ENCODE data around the gene LRCH1.

LRCH1 gene

DNA sequence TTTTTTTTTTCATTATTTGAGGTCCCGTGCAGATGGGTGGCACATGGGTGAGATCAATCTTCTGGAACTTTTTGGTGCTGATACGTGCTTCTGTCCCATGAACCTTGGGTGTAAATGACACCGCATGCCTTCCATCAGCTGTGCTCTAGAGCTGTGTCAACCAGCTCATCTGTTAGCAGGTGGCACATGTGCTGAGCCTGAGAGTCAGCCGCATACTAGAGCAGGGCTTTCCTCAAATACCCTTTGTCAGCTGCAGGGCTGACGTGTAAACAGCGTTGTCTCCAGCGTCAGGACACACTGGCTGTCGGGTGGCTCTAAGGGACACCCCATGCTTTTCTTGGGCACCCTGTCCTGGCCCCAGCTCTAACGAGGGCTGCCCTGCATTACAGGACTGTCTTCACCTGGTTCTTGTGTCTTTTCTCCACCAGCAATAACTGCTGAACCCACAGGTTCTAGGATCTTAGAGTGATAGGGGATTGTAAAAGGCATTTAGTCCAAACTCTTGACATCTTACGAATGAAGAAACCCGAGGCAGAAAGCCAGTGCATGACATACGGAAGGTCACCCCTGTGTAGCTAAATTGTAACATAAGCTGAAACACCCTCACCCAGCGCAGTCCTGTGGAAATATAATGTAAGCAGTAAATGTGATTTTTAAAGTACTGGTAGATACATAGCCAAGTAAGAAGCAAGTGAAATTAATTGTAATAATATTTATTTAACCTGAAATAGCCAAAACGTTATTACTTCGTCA lies 119.5 kb downstream of the LRCH1 start:
- TF ChIP-seq, protein P1, sequence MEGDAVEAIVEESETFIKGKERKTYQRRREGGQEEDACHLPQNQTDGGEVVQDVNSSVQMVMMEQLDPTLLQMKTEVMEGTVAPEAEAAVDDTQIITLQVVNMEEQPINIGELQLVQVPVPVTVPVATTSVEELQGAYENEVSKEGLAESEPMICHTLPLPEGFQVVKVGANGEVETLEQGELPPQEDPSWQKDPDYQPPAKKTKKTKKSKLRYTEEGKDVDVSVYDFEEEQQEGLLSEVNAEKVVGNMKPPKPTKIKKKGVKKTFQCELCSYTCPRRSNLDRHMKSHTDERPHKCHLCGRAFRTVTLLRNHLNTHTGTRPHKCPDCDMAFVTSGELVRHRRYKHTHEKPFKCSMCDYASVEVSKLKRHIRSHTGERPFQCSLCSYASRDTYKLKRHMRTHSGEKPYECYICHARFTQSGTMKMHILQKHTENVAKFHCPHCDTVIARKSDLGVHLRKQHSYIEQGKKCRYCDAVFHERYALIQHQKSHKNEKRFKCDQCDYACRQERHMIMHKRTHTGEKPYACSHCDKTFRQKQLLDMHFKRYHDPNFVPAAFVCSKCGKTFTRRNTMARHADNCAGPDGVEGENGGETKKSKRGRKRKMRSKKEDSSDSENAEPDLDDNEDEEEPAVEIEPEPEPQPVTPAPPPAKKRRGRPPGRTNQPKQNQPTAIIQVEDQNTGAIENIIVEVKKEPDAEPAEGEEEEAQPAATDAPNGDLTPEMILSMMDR (IDR thresholded peaks at IDR 0.05; ENCODE audit: low read depth, low read length, missing control alignments) = no peak
- DNase-seq (ENCODE audit: low read depth) = no peak
- no peak overlapping the region for H3K4me3 ChIP-seq (ENCODE audit: low read depth, low read length)

DNA sequence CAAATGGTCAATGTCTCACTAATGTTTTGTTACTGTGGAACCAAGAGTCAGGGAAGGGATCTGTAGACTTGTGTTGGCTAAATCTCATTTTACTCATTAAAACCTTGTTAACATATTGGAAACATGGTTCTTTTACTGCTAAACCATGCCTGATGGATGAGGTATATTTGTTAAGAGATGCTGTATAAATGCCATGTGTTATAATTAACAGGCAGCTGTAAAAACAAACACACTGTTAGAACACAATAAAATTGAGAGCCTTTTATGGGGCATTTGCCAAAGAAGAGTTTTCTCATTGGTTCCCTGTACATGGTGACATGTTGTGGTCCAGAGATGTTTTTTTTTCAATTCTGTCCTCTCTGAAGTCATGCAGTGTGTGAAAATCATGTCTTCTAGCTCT lies 122.0 kb downstream of the LRCH1 start:
- TF ChIP-seq, protein P1 (IDR thresholded peaks at IDR 0.05; ENCODE audit: low read depth, low read length, missing control alignments) = no peak
- no peak overlapping the region for H3K4me3 ChIP-seq (ENCODE audit: low read depth, low read length)
- DNase-seq (ENCODE audit: low read depth) = no peak

DNA sequence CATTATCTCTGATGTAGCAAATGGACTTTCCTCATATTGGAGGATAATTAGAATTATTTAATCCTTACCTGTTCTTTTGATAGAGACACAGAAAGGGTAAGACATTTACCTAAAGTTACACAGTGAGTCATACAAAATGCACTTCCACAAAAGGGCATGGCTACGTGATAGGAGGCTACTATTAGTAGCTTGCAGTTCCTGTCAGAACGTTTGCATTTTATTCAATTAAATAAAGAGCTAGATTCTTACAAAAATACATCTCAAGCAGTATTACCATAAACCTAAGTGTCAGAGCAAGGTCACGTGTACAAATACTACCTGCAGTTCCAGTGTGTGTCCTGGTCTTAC lies 123.4 kb downstream of the LRCH1 start:
- H3K4me3 ChIP-seq (ENCODE audit: low read depth, low read length) = no peak overlapping the region
- no peak for DNase-seq (ENCODE audit: low read depth)
- TF ChIP-seq, protein P1 (IDR thresholded peaks at IDR 0.05; ENCODE audit: low read depth, low read length, missing control alignments) = no peak

DNA sequence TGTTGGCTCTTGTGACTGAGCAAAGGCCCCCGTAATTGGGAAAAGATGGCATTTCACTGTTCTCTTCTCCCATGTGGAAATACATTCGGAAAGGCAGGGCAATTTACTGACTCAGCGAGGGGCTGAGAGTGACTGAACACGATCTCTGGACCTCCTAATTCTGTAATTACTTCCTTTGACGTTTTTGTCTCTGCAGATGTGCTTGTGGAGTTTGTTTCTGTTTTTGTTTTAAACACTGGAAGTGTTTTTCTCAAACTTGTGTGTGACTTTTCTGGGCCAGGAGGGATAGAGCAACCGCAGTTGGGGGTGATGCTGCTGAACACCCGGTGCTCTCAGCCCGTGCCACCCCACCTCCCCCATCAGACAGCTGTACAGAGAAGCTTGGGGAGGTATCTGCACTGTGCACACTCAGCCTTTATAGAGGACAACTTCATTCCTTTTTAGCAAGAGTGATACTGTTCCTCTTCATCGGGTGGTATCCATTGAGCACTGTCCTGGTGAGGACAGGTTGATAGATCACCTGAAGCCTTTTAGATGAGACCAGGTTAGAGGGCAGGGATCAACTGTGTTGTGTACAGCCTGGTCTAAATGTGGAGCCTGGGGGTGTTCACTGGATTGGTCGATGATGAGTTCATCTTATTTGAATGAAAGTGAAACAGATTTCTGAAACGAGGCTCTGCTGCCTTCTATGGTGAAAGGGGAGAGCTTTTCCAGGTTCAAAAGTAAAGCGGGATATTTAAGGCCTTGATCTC lies 126.6 kb downstream of the LRCH1 start:
- peak overlapping the region; percentile 42 for H3K4me3 ChIP-seq (ENCODE audit: low read depth, low read length)
- no peak for DNase-seq (ENCODE audit: low read depth)
- TF ChIP-seq, protein P1 (IDR thresholded peaks at IDR 0.05; ENCODE audit: low read depth, low read length, missing control alignments) = peak; percentile 11

DNA sequence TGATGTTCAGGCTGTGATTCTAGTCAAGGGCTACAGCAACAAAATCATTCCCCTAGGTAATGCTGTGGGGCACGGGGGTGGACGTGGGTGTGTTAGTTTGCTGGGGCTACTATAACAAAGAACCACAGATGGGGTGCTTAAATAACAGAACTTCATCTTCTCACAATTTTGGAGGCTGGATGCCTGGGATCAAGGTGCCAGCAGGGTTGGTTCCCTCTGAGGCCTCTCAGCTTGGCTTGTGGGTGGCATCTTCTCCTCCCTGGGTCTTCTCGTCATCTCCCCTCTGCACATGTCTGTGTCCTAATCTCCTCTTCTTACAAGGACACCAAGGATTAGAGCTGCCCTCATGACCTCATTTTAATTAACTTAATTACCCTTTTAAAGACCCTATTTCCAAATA lies 129.0 kb downstream of the LRCH1 start:
- no peak overlapping the region for H3K4me3 ChIP-seq (ENCODE audit: low read depth, low read length)
- TF ChIP-seq, protein P1 (IDR thresholded peaks at IDR 0.05; ENCODE audit: low read depth, low read length, missing control alignments) = no peak
- DNase-seq (ENCODE audit: low read depth) = no peak

DNA sequence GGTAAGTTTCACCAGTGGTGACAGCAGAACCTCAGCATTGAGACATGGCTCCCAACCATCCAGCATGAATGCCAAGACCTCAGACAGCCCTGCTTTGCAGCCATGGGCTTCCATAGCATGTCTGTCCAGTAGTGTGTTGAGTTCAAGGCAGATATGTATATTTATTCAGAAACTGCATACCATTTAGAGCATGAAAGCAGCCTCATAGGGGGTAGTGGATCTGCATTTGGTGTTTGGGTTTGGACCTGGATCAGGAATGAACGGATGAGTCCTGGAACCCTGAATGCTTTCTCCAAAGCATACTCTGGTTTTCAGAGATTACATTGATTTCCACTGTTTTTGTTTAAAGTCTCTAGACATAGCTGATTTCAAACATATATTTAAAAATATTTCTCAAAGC lies 129.7 kb downstream of the LRCH1 start:
- no peak for DNase-seq (ENCODE audit: low read depth)

More for the DNA sequence above, 129.7 kb downstream of the LRCH1 start:
- H3K4me3 ChIP-seq (ENCODE audit: low read depth, low read length) = no peak overlapping the region
- TF ChIP-seq, protein P1 (IDR thresholded peaks at IDR 0.05; ENCODE audit: low read depth, low read length, missing control alignments) = no peak

Data from GM12864 (cell line).